ENCODE measurements around the gene MBD2. TPM values are rescaled to one million over a fixed set of nuclear protein-coding genes. Genes with fewer than 3 reads are reported as not detected.

Gene MBD2
- total and polyA plus RNA-seq, 2 donors (not counting 1 experiment from before 2014, with no cell fraction given), result 32.5 to 43.8 TPM

GRCh38 chr18:54251606-54252390, 27.3 kb upstream of the MBD2 start:
- Histone ChIP-seq H3K9me3 (ENCODE audit: control insufficient read depth, insufficient read depth, low read depth, low read length) (no peaks in the 10 kb centered on the region), H3K27ac (ENCODE audit: insufficient read depth, low read length) (no peak overlapping the region)

DNA sequence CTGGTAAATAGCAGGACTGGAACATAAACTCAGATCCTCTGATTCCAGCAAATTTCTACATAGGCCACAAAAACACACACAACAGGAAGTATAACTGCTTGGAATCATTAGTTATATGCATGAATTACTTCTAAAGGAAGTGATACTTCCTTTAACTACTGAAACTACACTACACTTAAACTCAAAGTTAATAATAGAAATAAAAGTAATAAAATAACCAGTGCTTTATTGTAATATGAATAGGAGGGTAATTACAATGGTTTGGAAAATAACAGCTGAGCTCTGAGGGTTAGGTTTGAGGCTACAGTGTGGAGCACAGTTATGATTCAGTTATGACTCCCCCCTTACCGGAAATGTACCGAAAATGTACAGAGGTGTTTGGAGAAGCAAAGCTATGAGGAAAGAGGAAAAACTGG, 26.4 kb upstream of the MBD2 start:
- TF ChIP-seq, protein P1, sequence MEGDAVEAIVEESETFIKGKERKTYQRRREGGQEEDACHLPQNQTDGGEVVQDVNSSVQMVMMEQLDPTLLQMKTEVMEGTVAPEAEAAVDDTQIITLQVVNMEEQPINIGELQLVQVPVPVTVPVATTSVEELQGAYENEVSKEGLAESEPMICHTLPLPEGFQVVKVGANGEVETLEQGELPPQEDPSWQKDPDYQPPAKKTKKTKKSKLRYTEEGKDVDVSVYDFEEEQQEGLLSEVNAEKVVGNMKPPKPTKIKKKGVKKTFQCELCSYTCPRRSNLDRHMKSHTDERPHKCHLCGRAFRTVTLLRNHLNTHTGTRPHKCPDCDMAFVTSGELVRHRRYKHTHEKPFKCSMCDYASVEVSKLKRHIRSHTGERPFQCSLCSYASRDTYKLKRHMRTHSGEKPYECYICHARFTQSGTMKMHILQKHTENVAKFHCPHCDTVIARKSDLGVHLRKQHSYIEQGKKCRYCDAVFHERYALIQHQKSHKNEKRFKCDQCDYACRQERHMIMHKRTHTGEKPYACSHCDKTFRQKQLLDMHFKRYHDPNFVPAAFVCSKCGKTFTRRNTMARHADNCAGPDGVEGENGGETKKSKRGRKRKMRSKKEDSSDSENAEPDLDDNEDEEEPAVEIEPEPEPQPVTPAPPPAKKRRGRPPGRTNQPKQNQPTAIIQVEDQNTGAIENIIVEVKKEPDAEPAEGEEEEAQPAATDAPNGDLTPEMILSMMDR (conservative IDR thresholded peaks at IDR 0.05 in 1 of 2, IDR thresholded peaks at IDR 0.05 in 1 of 2; ENCODE audit: low read depth in 1 of 2, low read length in 2 of 2), result no peak
- TF ChIP-seq EZH2 (IDR thresholded peaks at IDR 0.05; ENCODE audit: low read length, missing control alignments), result no peak
- Histone ChIP-seq H3K9me3 (ENCODE audit: control insufficient read depth, insufficient read depth, low read depth, low read length) (no peaks in the 10 kb centered on the region), H2AFZ (ENCODE audit: low read length) (no peak overlapping the region), H3K27me3 (ENCODE audit: control insufficient read depth, insufficient read depth, low read length) (no peaks in the 10 kb centered on the region), H3K4me3 (replicated peaks in 1 of 4; ENCODE audit: control extremely low read depth in 1 of 4, insufficient read depth in 1 of 4, low read depth in 3 of 4, low read length in 4 of 4) (no peak overlapping the region), H3K4me1 (ENCODE audit: control insufficient read depth, extremely low read depth, insufficient read depth, low read length) (peaks cover 3% of the 10 kb centered on the region), H3K79me2 (ENCODE audit: control insufficient read depth, insufficient read depth, low read length) (no peaks in the 10 kb centered on the region), H3K9ac (ENCODE audit: insufficient read depth, low read length) (no peak overlapping the region), H3K27ac (ENCODE audit: insufficient read depth, low read length) (no peak overlapping the region), H3K4me2 (ENCODE audit: extremely low read depth, insufficient read depth, low read length) (no peak overlapping the region), H4K20me1 (ENCODE audit: control insufficient read depth, extremely low read depth, insufficient read depth, low read length) (no peaks in the 10 kb centered on the region), H3K36me3 (ENCODE audit: control insufficient read depth, insufficient read depth, low read length) (no peaks in the 10 kb centered on the region)
- no peak for DNase-seq (ENCODE audit: low read depth in 2 of 2)

More at GRCh38 chr18:54251606-54252390, 27.3 kb upstream of the MBD2 start:
- Histone ChIP-seq H3K79me2 (ENCODE audit: control insufficient read depth, insufficient read depth, low read length) (no peaks in the 10 kb centered on the region), H3K4me2 (ENCODE audit: extremely low read depth, insufficient read depth, low read length) (no peak overlapping the region), H3K4me3 (replicated peaks in 1 of 4; ENCODE audit: control extremely low read depth in 1 of 4, insufficient read depth in 1 of 4, low read depth in 3 of 4, low read length in 4 of 4) (no peak overlapping the region), H3K9ac (ENCODE audit: insufficient read depth, low read length) (no peak overlapping the region), H2AFZ (ENCODE audit: low read length) (no peak overlapping the region), H4K20me1 (ENCODE audit: control insufficient read depth, extremely low read depth, insufficient read depth, low read length) (no peaks in the 10 kb centered on the region), H3K36me3 (ENCODE audit: control insufficient read depth, insufficient read depth, low read length) (no peaks in the 10 kb centered on the region), H3K27me3 (ENCODE audit: control insufficient read depth, insufficient read depth, low read length) (no peaks in the 10 kb centered on the region), H3K4me1 (ENCODE audit: control insufficient read depth, extremely low read depth, insufficient read depth, low read length) (peaks cover 3% of the 10 kb centered on the region)
- TF ChIP-seq, protein P1 (conservative IDR thresholded peaks at IDR 0.05 in 1 of 2, IDR thresholded peaks at IDR 0.05 in 1 of 2; ENCODE audit: low read depth in 1 of 2, low read length in 2 of 2), result no peak
- no peak for TF ChIP-seq EZH2 (IDR thresholded peaks at IDR 0.05; ENCODE audit: low read length, missing control alignments)
- no peak for DNase-seq (ENCODE audit: low read depth in 2 of 2)

DNA sequence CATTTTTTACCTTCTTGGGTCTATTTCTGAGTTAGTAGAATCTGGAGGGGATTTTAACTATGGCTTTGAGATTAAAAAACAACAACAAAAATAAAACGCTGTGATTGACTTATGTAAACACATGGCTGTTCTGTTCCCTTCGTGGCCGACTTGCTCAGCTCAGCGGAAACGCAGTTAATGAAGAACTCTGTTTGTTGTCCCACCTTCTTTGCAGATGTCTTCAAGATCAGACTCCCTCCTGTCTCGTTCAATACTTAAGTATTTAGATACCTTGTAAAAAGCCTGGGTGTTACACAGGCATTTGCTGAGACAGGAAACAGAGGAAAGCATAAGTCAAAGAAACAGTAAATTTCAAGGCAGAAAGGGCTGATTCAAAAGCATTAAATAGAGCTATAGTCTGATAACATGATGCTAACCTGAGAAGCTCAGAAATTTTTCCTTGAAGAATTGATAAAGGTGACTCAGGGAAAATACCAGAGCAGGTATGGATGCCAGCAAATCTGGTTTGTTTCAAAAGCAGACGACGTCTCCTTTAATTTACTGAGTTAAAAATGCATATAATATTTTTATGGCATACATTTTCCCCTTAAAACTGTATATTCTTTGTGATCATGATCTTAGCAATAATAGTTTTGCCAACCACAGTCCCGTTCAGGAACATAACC, 23.2 kb upstream of the MBD2 start:
- H3K27me3 ChIP-seq (ENCODE audit: control insufficient read depth, insufficient read depth, low read length), result no peaks in the 10 kb centered on the region
- no peaks in the 10 kb centered on the region for H3K79me2 ChIP-seq (ENCODE audit: control insufficient read depth, insufficient read depth, low read length)
- no peaks in the 10 kb centered on the region for H3K36me3 ChIP-seq (ENCODE audit: control insufficient read depth, insufficient read depth, low read length)
- DNase-seq (ENCODE audit: low read depth in 2 of 2), result no peak
- H3K9ac ChIP-seq (ENCODE audit: insufficient read depth, low read length), result no peak overlapping the region
- H2AFZ ChIP-seq (ENCODE audit: low read length), result peak overlapping the region; percentile 57
- H4K20me1 ChIP-seq (ENCODE audit: control insufficient read depth, extremely low read depth, insufficient read depth, low read length), result no peaks in the 10 kb centered on the region
- H3K9me3 ChIP-seq (ENCODE audit: control insufficient read depth, insufficient read depth, low read depth, low read length), result no peaks in the 10 kb centered on the region
- no peak overlapping the region for H3K4me3 ChIP-seq (replicated peaks in 1 of 4; ENCODE audit: control extremely low read depth in 1 of 4, insufficient read depth in 1 of 4, low read depth in 3 of 4, low read length in 4 of 4)
- no peaks in the 10 kb centered on the region for H3K4me1 ChIP-seq (ENCODE audit: control insufficient read depth, extremely low read depth, insufficient read depth, low read length)
- no peak for TF ChIP-seq EZH2 (IDR thresholded peaks at IDR 0.05; ENCODE audit: low read length, missing control alignments)
- TF ChIP-seq, protein P1 (conservative IDR thresholded peaks at IDR 0.05 in 1 of 2, IDR thresholded peaks at IDR 0.05 in 1 of 2; ENCODE audit: low read depth in 1 of 2, low read length in 2 of 2), result no peak
- H3K27ac ChIP-seq (ENCODE audit: insufficient read depth, low read length), result no peak overlapping the region
- no peak overlapping the region for H3K4me2 ChIP-seq (ENCODE audit: extremely low read depth, insufficient read depth, low read length)

Measured in fibroblast of lung (primary cell).